Activated CD8-positive, alpha-beta memory T cell treated with anti-CD3 and anti-CD28 coated beads for 1 hour (primary cell): ENCODE data around the gene MYO3B.
"Not testable (repeated sequence)": the region's sequence is repeated elsewhere in the genome, so short reads cannot be mapped to it uniquely, and the experiment has no call there.

ENCODE experiments used
- DNase-seq, 2 donors: peaks; one replicate each; pipeline ENCODE4 v3.0.0-alpha.2; 2020; ENCODE audit warnings: low read depth in 1 of 2; ENCODE audit errors: extremely low read depth in 1 of 2

Gene MYO3B

GRCh38 chr2:170530803-170531564 lies 353.0 kb downstream of the MYO3B start:
- DNase-seq = no peak

GRCh38 chr2:170531876-170532275 lies 353.9 kb downstream of the MYO3B start:
- no peak for DNase-seq

- no peak for DNase-seq
These were observed 355.2 kb downstream of the MYO3B start for GRCh38 chr2:170533156-170533555.

GRCh38 chr2:170535552-170535951 lies 357.6 kb downstream of the MYO3B start:
- no peak for DNase-seq

GRCh38 chr2:170544817-170545216 lies 366.9 kb downstream of the MYO3B start:
- DNase-seq = no peak

- DNase-seq = no peak
These were observed 370.4 kb downstream of the MYO3B start for GRCh38 chr2:170548304-170548703.

GRCh38 chr2:170550501-170550900 lies 372.6 kb downstream of the MYO3B start:
- no peak for DNase-seq

- DNase-seq = not testable (repeated sequence)
These were observed 374.0 kb downstream of the MYO3B start for GRCh38 chr2:170551899-170552298.

- no peak for DNase-seq
These were observed 375.8 kb downstream of the MYO3B start for GRCh38 chr2:170553748-170554147.

- DNase-seq = no peak
These were observed 376.5 kb downstream of the MYO3B start for GRCh38 chr2:170554278-170554955.

GRCh38 chr2:170562928-170563327 lies 385.0 kb downstream of the MYO3B start:
- DNase-seq = no peak

GRCh38 chr2:170563401-170563800 lies 385.5 kb downstream of the MYO3B start:
- no peak for DNase-seq

- no peak for DNase-seq
These were observed 388.2 kb downstream of the MYO3B start for GRCh38 chr2:170566138-170566537.

- DNase-seq = no peak
These were observed 389.5 kb downstream of the MYO3B start for GRCh38 chr2:170567429-170567828.

- no peak for DNase-seq
These were observed 390.6 kb downstream of the MYO3B start for GRCh38 chr2:170568511-170568910.

GRCh38 chr2:170571612-170572011 lies 393.7 kb downstream of the MYO3B start:
- DNase-seq = no peak

GRCh38 chr2:170573671-170574070 lies 395.7 kb downstream of the MYO3B start:
- no peak for DNase-seq

- no peak for DNase-seq
These were observed 398.3 kb downstream of the MYO3B start for GRCh38 chr2:170576296-170576695.

- DNase-seq = no peak
These were observed 399.4 kb downstream of the MYO3B start for GRCh38 chr2:170577356-170577755.

- no peak for DNase-seq
These were observed 400.7 kb downstream of the MYO3B start for GRCh38 chr2:170578606-170579005.

- DNase-seq = no peak
These were observed 401.6 kb downstream of the MYO3B start for GRCh38 chr2:170579511-170579910.

GRCh38 chr2:170582313-170582712 lies 404.4 kb downstream of the MYO3B start:
- no peak for DNase-seq
